MM.1S (cell line): ENCODE data around the gene KLHL24.

Experiments
- CTCF ChIP-seq: fragments of 300-600 bp; sonication (generic); IDR thresholded peaks from 2 replicates; pipeline ENCODE4 v1.5.1; 2016; ENCODE audit warnings: antibody characterized with exemption, low read length, mixed read lengths
- EZH2 ChIP-seq: fragments of 300-600 bp; sonication (generic); optimal IDR thresholded peaks from 2 replicates; pipeline ENCODE3; 2017; ENCODE audit warnings: low read depth, mild to moderate bottlenecking, antibody characterized with exemption, low read length, mixed read lengths
- EZH2phosphoT487 ChIP-seq: fragments of 300-600 bp; sonication (generic); IDR thresholded peaks from 2 replicates; pipeline ENCODE4 v1.6.1; 2018; ENCODE audit warnings: antibody characterized with exemption, low read length

- TF ChIP-seq CTCF (no peak), EZH2phosphoT487 (no peak), EZH2 (no peak)
Measured at GRCh38 chr3:183620252-183620628, 15.2 kb upstream of the KLHL24 start.
